Tibial artery (tissue), 4 donors: ENCODE measurements around the gene DDX31.

ENCODE experiments used
- DNase-seq, 2 donors: peaks; one replicate each; pipeline ENCODE4 v3.0.0-alpha.2; 2019
- H3K27ac ChIP-seq, 2 donors: fragments of 200-600 bp; sonication (generic) in 1 of 2; 1 replicate in 1 of 2; 2 replicates in 1 of 2; pipeline ENCODE4 v1.5.1; 2018 to 2019; ENCODE audit warnings: mild to moderate bottlenecking in 1 of 2
- H3K27me3 ChIP-seq, 2 donors: fragments of 200-600 bp; sonication (generic) in 1 of 2; one replicate each; pipeline versions ENCODE4 v1.5.1 to v1.6.0; 2016 to 2019
- H3K36me3 ChIP-seq, 3 donors: fragments of 200-600 bp; sonication (generic) in 2 of 3; one replicate each; pipeline ENCODE4 v1.5.1; 2016 to 2019; ENCODE audit warnings: mild to moderate bottlenecking in 2 of 3
- H3K4me1 ChIP-seq, 4 donors: fragments of 200-600 bp; sonication (generic) in 2 of 4; 1 replicate in 3 of 4; 2 replicates in 1 of 4; pipeline ENCODE4 v1.5.1; 2016 to 2019
- H3K4me3 ChIP-seq, 2 donors: fragments of 200-600 bp; sonication (generic) in 1 of 2; 1 replicate in 1 of 2; 2 replicates in 1 of 2; pipeline ENCODE4 v1.5.1; 2018 to 2019; ENCODE audit warnings: mild to moderate bottlenecking in 2 of 2
- H3K9me3 ChIP-seq, 3 donors: fragments of 200-600 bp; sonication (generic) in 1 of 3; one replicate each; pipeline ENCODE4 v1.5.1; 2016 to 2019
- intact Hi-C: fragments of 100-400 bp; cut with DNase I; formaldehyde crosslinking; loops from one replicate; pipeline ENCODE4 v1.15.0; 2023; ENCODE audit warnings: low total_unique reads
- TF ChIP-seq, protein P1 (sequence below), 2 experiments: fragments of 200-600 bp in 1 of 2; fragments of 450-650 bp in 1 of 2; IDR thresholded peaks; one replicate each; pipeline ENCODE4 v1.5.1; 2017 to 2019; ENCODE audit warnings: antibody characterized with exemption in 2 of 2, mild to moderate bottlenecking in 1 of 2, moderate library complexity in 1 of 2

Gene DDX31

DNA sequence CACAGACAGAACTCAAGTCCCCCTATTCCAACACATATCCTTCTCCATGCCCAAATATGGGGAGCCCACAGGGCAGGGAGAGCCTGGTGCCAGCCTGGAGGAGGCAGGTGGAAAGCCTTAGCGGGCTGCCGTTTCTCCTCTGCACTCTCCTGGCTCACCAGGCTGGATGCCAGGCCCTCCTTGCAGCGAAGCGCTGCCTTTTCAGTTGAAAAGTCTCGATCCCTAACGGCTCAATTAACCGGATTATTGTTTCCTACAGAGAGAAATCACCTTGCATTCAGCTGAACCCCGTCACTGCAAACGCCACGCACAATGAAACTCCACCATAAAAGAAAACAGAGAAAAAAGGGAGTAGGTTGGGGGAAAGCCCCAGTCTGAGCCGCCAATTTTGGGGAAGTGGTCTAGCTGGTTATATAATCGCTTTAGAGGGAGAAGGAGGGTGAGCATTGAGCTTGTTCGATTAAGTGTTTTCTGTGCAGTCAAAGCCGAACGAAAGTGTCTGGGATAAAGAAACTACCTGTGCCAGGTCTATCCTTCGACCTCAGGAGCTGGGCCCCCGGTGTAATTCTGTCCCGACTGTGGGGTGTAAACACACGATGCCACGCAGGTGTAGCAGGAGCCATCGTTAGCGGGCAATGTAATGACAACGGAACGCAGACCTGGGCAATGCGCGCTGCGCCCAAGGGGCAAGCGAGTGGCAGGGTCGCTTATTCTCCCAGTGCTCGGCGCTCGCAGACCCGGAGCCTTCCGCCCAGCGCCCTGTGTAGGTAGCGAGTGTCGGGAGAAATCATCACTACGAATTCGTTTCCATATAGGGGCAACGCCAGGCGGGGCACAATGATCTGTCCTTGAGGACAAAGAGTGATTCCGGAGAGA lies 83.6 kb downstream of the DDX31 start:
- DNase-seq: no peak
- H3K4me1 ChIP-seq: peaks cover 0 to 42% (median 21%) of the 10 kb centered on the region in 4 donors
- H3K36me3 ChIP-seq: no peaks in the 10 kb centered on the region
- TF ChIP-seq, protein P1, sequence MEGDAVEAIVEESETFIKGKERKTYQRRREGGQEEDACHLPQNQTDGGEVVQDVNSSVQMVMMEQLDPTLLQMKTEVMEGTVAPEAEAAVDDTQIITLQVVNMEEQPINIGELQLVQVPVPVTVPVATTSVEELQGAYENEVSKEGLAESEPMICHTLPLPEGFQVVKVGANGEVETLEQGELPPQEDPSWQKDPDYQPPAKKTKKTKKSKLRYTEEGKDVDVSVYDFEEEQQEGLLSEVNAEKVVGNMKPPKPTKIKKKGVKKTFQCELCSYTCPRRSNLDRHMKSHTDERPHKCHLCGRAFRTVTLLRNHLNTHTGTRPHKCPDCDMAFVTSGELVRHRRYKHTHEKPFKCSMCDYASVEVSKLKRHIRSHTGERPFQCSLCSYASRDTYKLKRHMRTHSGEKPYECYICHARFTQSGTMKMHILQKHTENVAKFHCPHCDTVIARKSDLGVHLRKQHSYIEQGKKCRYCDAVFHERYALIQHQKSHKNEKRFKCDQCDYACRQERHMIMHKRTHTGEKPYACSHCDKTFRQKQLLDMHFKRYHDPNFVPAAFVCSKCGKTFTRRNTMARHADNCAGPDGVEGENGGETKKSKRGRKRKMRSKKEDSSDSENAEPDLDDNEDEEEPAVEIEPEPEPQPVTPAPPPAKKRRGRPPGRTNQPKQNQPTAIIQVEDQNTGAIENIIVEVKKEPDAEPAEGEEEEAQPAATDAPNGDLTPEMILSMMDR (IDR thresholded peaks at IDR 0.05): no peak
- peaks cover 9 to 100% of the 10 kb centered on the region in 2 donors for H3K27me3 ChIP-seq
- H3K27ac ChIP-seq: no peak overlapping the region
- no peaks in the 10 kb centered on the region for H3K9me3 ChIP-seq
- H3K4me3 ChIP-seq: no peak overlapping the region
- intact Hi-C loops: no loop called here

DNA sequence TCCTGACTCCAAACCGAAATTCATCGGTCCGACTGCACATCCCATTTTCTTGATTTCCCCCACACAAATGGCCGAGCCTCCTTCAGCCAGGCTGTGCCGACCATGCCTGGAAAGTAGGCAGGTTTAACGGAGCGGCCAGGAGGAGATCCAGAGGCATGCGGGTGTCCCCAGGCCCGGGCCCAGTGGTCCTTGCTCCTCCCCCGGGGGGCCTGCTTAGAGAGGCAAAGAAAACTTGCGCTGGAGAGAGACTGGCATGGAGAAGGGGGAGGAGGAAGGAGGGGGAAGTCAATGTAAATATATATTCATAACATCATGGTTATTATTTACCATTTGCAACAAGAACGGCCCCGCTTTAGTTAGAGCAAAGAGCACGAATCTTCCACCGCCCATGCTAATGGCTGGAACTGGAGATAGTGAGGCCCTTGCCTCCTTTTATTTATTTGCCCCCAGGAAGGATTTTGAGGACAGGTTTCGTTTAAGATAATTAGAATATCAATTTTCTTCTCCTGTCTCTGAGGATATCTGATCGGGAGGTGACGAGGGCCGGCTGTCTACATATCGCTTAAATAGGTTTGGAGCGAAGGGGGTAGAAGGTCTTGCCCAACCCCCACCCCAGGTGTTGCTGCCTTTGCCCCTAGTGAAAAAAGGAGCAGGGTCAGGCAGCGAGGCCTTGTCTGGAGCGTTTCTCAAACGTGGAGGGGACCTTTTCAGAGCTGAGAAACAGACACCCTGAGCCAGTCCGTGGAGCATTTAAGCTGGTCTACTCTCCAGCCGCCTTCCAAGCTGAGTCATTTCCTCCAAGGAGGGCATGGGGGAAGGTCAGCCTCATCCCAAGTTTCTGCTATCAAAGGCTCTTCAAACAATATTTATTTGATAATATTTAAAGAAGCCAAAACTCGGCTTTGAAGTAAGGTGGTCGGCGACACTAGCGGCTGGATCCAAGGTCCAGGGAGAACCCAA lies 84.9 kb downstream of the DDX31 start:
- Histone ChIP-seq H3K36me3 (no peaks in the 10 kb centered on the region), H3K27me3 (peaks cover 9 to 100% of the 10 kb centered on the region in 2 donors), H3K9me3 (no peaks in the 10 kb centered on the region), H3K4me1 (peaks cover 0 to 37% (median 11%) of the 10 kb centered on the region in 4 donors), H3K27ac (no peak overlapping the region), H3K4me3 (no peak overlapping the region)
- intact Hi-C loops: no loop called here
- DNase-seq: no peak
- TF ChIP-seq, protein P1 (IDR thresholded peaks at IDR 0.05): no peak

DNA sequence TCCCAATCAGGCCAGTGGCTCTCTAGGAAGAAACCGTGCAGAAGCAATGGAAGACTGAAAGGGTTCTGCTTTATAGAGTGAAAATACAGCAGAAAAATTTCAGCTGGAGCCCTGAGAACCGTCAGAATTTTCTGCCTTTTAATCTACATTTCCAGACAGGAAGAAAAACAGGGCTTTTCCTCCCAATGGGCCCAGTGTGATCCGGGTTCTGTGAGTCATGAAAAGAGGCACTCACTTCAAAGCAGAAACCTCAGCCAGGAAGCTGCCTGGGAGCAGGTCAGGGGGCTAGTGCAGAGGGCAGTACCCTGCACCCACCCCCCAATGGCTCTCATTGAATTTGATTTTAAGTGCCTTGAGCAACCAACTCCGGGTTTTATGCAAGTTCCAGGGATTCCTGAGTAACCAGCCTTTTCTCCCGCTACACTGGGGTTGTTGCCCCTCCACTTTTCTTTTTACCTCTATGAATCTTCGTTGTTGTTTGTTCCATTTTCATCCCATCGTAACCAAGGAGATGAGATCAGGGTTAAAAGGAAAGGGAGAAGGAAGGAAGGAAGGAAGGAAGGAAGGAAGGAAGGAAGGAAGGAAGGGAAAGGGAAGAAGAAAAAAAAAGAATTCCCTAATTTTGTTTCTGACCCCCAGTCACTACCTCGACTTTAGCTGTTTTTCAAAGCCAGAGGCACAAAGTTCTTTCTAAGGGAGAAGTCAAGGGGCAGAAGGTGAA lies 86.0 kb downstream of the DDX31 start:
- TF ChIP-seq, protein P1 (IDR thresholded peaks at IDR 0.05): no peak
- Histone ChIP-seq H3K4me1 (peaks cover 0 to 31% (median 7%) of the 10 kb centered on the region in 4 donors), H3K36me3 (no peaks in the 10 kb centered on the region), H3K9me3 (no peaks in the 10 kb centered on the region), H3K27me3 (peaks cover 9 to 100% of the 10 kb centered on the region in 2 donors), H3K4me3 (no peak overlapping the region), H3K27ac (no peak overlapping the region)
- intact Hi-C loops: no loop called here
- DNase-seq: no peak

DNA sequence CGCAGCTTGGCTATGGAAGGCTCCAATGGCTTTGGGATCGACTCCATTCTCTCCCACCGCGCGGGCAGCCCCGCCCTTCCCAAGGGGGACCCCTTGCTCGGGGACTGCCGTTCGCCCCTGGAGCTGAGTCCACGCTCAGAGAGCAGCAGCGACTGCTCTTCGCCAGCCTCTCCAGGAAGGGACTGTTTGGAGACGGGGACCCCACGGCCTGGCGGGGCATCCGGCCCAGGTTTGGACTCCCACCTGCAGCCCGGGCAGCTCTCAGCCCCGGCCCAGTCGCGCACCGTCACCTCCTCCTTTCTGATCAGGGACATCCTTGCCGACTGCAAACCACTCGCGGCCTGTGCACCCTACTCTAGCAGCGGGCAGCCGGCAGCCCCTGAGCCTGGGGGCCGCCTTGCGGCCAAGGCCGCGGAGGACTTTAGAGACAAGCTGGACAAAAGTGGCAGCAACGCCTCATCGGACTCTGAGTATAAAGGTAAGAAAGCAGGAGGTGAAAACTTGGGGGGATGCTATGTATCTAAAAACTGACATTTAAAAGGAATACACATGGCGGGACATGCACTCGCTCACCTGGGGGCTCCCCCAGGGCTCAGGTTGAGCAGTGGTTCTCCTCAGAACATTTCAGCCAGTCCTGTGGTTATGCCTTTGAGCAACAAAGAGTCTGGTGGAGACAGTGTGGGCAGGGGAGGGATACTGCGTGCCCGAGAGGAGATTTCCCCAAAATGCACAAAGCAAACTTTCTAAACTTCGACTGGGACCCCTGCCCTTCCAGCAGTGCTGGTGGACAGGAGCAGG lies 86.8 kb downstream of the DDX31 start:
- Histone ChIP-seq H3K9me3 (no peaks in the 10 kb centered on the region), H3K27me3 (peaks cover 9 to 100% of the 10 kb centered on the region in 2 donors), H3K4me1 (peaks cover 0 to 31% (median 7%) of the 10 kb centered on the region in 4 donors), H3K36me3 (no peaks in the 10 kb centered on the region), H3K4me3 (no peak overlapping the region), H3K27ac (no peak overlapping the region)
- TF ChIP-seq, protein P1 (IDR thresholded peaks at IDR 0.05): no peak
- DNase-seq: no peak
- intact Hi-C loops: no loop called here
